ENCODE data around the gene EVA1C. TPM values are rescaled to one million over a fixed set of nuclear protein-coding genes. Genes with fewer than 3 reads are reported as not detected.
"Not testable (repeated sequence)": the region's sequence is repeated elsewhere in the genome, so short reads cannot be mapped to it uniquely, and the experiment has no call there.

EVA1C gene
- total RNA-seq, 2 experiments from 2014 or later: 3.0 to 3.5 TPM

DNA sequence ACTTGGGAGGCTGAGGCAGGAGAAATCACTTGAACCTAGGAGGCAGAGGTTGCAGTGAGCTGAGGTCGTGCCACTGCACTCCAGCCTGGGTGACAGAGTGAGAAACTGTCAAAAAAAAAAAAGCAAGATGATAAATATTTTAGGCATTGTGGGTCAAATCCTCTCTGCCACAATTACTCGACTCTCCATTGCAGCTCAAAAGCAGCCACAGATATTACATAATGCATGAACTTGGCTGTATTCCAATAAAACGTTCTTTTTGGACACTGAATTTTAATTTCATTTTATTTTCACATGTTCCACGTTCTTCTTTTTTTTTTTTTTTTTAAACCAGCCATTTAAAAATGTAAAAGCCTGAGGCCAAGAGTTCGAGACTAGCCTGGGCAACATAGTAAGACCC, 103.4 kb downstream of the EVA1C start:
- H3K36me3 Mint-ChIP-seq (ENCODE audit: low read depth): no peaks in the 10 kb centered on the region
- DNase-seq (no peak), ATAC-seq (no peak)
- no peaks in the 10 kb centered on the region for H3K27me3 Mint-ChIP-seq (ENCODE audit: low read depth)
- ChIA-PET CTCF (no interaction called here), POLR2A (interaction anchor here (0.5 kb wide), 1 partner anchor 943 kb away, joined by 3 read pairs; no protein-coding TSS in a partner anchor)
- H3K27ac Mint-ChIP-seq: no peak overlapping the region
- no peaks in the 10 kb centered on the region for H3K4me1 Mint-ChIP-seq (ENCODE audit: low read depth)
- no peaks in the 10 kb centered on the region for H3K9me3 Mint-ChIP-seq (ENCODE audit: insufficient read depth)
- no peak overlapping the region for H3K4me3 Mint-ChIP-seq

- POLR2A ChIA-PET: no interaction called here
- Mint-ChIP-seq H3K4me1 (ENCODE audit: low read depth) (no peaks in the 10 kb centered on the region), H3K27ac (no peak overlapping the region), H3K4me3 (no peak overlapping the region), H3K9me3 (ENCODE audit: insufficient read depth) (no peaks in the 10 kb centered on the region), H3K27me3 (ENCODE audit: low read depth) (no peaks in the 10 kb centered on the region), H3K36me3 (ENCODE audit: low read depth) (no peaks in the 10 kb centered on the region)
- CTCF ChIA-PET: no interaction called here
- DNase-seq: no peak
- no peak for ATAC-seq
Measured at GRCh38 chr21:32516756-32517649, 104.5 kb downstream of the EVA1C start.

- POLR2A ChIA-PET: no interaction called here
- CTCF ChIA-PET: no interaction called here
- Mint-ChIP-seq H3K4me1 (ENCODE audit: low read depth) (no peaks in the 10 kb centered on the region), H3K27me3 (ENCODE audit: low read depth) (no peaks in the 10 kb centered on the region), H3K4me3 (no peak overlapping the region), H3K9me3 (ENCODE audit: insufficient read depth) (no peaks in the 10 kb centered on the region), H3K36me3 (ENCODE audit: low read depth) (no peaks in the 10 kb centered on the region), H3K27ac (peak overlapping the region; percentile 8)
- ATAC-seq: no peak
- no peak for DNase-seq
Measured at GRCh38 chr21:32519945-32520874, 107.7 kb downstream of the EVA1C start.

- H3K4me1 Mint-ChIP-seq (ENCODE audit: low read depth): peaks cover 2% of the 10 kb centered on the region
- CTCF ChIA-PET: no interaction called here
- ATAC-seq (no peak), DNase-seq (no peak)
- no peaks in the 10 kb centered on the region for H3K27me3 Mint-ChIP-seq (ENCODE audit: low read depth)
- POLR2A ChIA-PET: no interaction called here
- no peaks in the 10 kb centered on the region for H3K9me3 Mint-ChIP-seq (ENCODE audit: insufficient read depth)
- H3K27ac Mint-ChIP-seq: peak overlapping the region; percentile 8
- H3K36me3 Mint-ChIP-seq (ENCODE audit: low read depth): no peaks in the 10 kb centered on the region
- H3K4me3 Mint-ChIP-seq: no peak overlapping the region
Measured at GRCh38 chr21:32520875-32521735, 108.6 kb downstream of the EVA1C start.

DNA sequence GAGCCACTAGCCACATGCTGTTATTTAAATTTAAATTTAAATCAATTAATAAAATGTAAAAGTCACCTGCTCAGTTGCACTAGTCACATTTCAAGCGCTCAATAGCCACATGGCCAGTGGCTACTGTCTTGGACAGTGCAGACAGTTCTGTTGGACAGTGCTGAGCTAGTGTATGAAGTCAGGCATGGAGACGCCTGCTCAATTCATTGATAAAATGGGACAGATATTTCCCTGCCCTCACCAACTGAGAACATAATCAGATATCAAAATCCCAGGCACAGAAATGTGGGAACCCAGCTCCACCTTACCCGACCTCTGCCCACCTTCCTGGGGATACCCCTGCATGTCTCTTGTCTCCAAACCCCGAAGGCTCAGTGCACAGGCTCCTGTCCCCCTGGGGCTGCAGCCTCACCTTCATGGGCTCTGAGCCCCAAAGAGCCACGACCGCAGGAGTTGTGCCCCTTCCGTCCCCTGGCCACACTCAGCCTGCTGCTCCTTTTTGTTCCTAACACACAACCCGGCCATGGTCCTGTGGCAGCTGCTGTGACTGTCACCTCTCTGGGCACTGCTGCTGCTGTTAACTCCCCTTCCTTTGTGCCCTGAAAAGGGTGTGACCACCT, 109.3 kb downstream of the EVA1C start:
- no peaks in the 10 kb centered on the region for H3K27me3 Mint-ChIP-seq (ENCODE audit: low read depth)
- H3K36me3 Mint-ChIP-seq (ENCODE audit: low read depth): no peaks in the 10 kb centered on the region
- ATAC-seq (no peak), DNase-seq (no peak)
- H3K9me3 Mint-ChIP-seq (ENCODE audit: insufficient read depth): no peaks in the 10 kb centered on the region
- no peak overlapping the region for H3K27ac Mint-ChIP-seq
- ChIA-PET POLR2A (no interaction called here), CTCF (no interaction called here)
- H3K4me3 Mint-ChIP-seq: no peak overlapping the region
- peaks cover 2% of the 10 kb centered on the region for H3K4me1 Mint-ChIP-seq (ENCODE audit: low read depth)

DNA sequence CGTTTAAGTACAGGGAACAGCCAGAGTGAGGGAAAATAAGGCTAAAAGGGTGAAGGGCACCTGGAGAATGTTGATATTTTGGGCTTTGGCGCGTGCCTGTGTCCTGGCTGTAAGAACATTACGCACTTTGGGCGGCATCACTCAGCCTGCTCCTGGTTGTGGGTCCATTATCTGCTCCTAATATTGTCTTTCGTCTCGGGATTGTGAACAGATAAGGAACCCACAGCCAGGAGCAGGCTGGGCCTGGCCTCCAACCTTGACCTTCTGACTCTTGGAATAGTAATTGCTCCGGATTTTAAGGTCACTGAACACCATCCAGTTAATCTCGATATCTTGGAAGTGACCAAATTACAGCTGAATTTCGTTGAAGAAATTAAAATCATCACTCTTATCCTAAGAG, 111.0 kb downstream of the EVA1C start:
- POLR2A ChIA-PET: no interaction called here
- Mint-ChIP-seq H3K4me3 (no peak overlapping the region), H3K27ac (no peak overlapping the region), H3K27me3 (ENCODE audit: low read depth) (no peaks in the 10 kb centered on the region), H3K36me3 (ENCODE audit: low read depth) (no peaks in the 10 kb centered on the region), H3K9me3 (ENCODE audit: insufficient read depth) (no peaks in the 10 kb centered on the region), H3K4me1 (ENCODE audit: low read depth) (peaks cover 2% of the 10 kb centered on the region)
- CTCF ChIA-PET: no interaction called here
- ATAC-seq (no peak), DNase-seq (no peak)

DNA sequence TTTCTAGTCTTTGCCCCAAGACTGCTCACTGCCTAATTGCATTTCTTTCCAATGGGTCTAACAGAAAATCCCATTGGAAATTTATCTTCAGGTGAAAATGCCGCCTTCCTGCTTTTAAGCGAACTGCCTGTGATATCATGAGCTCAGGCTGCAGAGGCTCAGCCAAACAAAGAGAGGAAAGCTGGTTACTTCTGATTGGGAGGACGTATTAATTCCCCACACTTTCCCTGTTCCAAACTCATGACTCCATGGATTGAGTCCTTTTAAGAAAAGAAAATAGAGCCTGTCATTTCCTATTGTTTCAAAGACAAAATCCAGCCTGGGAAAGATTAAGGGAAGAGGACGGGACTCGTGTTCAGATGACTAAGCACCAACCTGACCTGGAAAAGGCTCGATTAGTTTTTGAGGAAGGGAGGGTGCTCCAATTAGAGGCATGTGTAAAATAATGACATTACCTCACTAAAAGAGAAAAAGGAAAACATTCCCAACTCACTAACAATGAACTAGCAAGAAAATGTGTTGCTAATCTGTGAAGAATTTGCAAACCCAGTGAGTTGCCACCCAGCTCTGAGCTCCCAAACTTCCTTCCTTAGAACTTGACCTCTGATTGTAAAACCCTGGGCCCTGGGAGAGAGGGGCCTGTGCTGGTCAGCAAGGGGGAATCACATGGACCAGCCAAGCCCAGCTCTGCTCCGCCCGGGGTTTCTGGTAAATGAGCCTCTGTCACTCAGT, 111.6 kb downstream of the EVA1C start:
- POLR2A ChIA-PET: no interaction called here
- DNase-seq (no peak), ATAC-seq (no peak)
- Mint-ChIP-seq H3K9me3 (ENCODE audit: insufficient read depth) (no peaks in the 10 kb centered on the region), H3K27ac (no peak overlapping the region), H3K36me3 (ENCODE audit: low read depth) (no peaks in the 10 kb centered on the region), H3K4me3 (no peak overlapping the region), H3K27me3 (ENCODE audit: low read depth) (no peaks in the 10 kb centered on the region), H3K4me1 (ENCODE audit: low read depth) (peaks cover 2% of the 10 kb centered on the region)
- CTCF ChIA-PET: no interaction called here

GRCh38 chr21:32525282-32525681, 112.8 kb downstream of the EVA1C start:
- H3K4me1 Mint-ChIP-seq (ENCODE audit: low read depth): peaks cover 2% of the 10 kb centered on the region
- no peak for DNase-seq
- no peak overlapping the region for H3K27ac Mint-ChIP-seq
- POLR2A ChIA-PET: interaction anchor here (1.5 kb wide), 1 partner anchor 13 kb away, joined by 3 read pairs; no protein-coding TSS in a partner anchor
- no peaks in the 10 kb centered on the region for H3K36me3 Mint-ChIP-seq (ENCODE audit: low read depth)
- H3K27me3 Mint-ChIP-seq (ENCODE audit: low read depth): no peaks in the 10 kb centered on the region
- no peak overlapping the region for H3K4me3 Mint-ChIP-seq
- ATAC-seq: no peak
- CTCF ChIA-PET: no interaction called here
- H3K9me3 Mint-ChIP-seq (ENCODE audit: insufficient read depth): no peaks in the 10 kb centered on the region

GRCh38 chr21:32529679-32530078, 117.2 kb downstream of the EVA1C start:
- POLR2A ChIA-PET: no interaction called here
- CTCF ChIA-PET: no interaction called here
- ATAC-seq (no peak), DNase-seq (no peak)
- Mint-ChIP-seq H3K9me3 (ENCODE audit: insufficient read depth) (no peaks in the 10 kb centered on the region), H3K4me3 (no peak overlapping the region), H3K4me1 (ENCODE audit: low read depth) (peaks cover 2% of the 10 kb centered on the region), H3K36me3 (ENCODE audit: low read depth) (no peaks in the 10 kb centered on the region), H3K27ac (no peak overlapping the region), H3K27me3 (ENCODE audit: low read depth) (no peaks in the 10 kb centered on the region)

DNA sequence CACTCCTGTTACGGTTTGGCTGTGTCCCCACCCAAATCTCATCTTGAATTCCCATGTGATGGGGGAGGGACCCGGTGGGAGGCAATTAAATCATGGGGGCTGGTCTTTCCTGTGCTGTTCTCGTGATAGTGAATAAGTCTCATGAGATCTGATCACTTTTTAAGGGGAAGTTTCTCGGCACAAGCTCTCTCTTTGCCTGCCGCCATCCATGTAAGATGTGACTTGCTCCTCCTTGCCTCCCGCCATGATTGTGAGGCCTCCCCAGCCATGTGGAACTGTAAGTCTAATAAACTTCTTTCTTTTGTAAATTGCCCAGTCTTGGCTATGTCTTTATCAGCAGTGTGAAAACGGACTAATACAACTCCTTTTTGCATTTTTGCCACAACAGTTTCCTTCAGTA, 118.3 kb downstream of the EVA1C start:
- H3K9me3 Mint-ChIP-seq (ENCODE audit: insufficient read depth); ATAC-seq; H3K27me3 Mint-ChIP-seq (ENCODE audit: low read depth); POLR2A ChIA-PET; DNase-seq; H3K4me3 Mint-ChIP-seq; H3K36me3 Mint-ChIP-seq (ENCODE audit: low read depth); H3K4me1 Mint-ChIP-seq (ENCODE audit: low read depth); H3K27ac Mint-ChIP-seq: not testable (repeated sequence)
- CTCF ChIA-PET: interaction anchor here (1.0 kb wide), 1 partner anchor 27 kb away, joined by 3 read pairs; no protein-coding TSS in a partner anchor

GRCh38 chr21:32531561-32531960, 119.1 kb downstream of the EVA1C start:
- POLR2A ChIA-PET: not testable (repeated sequence)

More at GRCh38 chr21:32531561-32531960, 119.1 kb downstream of the EVA1C start:
- H3K27ac Mint-ChIP-seq; H3K27me3 Mint-ChIP-seq (ENCODE audit: low read depth); H3K4me1 Mint-ChIP-seq (ENCODE audit: low read depth); H3K36me3 Mint-ChIP-seq (ENCODE audit: low read depth); H3K4me3 Mint-ChIP-seq; DNase-seq; H3K9me3 Mint-ChIP-seq (ENCODE audit: insufficient read depth); ATAC-seq: not testable (repeated sequence)
- CTCF ChIA-PET: interaction anchor here (1.0 kb wide), 1 partner anchor 26 kb away, joined by 3 read pairs; no protein-coding TSS in a partner anchor

Measured in activated CD8-positive, alpha-beta T cell treated with anti-CD3 and anti-CD28 coated beads, Interleukin-2, amount 10 ng/mL, durations not matched to agents 7 days and 5 days (primary cell).